SK-N-SH treated with all-trans-retinoic acid at 6 μM for 48 hours (cell line): ENCODE results near the gene SCYL3.

Experiments
- ARNTL ChIP-seq: fragments of 450-650 bp; formaldehyde crosslinking; IDR thresholded peaks from 2 replicates; pipeline ENCODE4 v1.5.0; 2020; ENCODE audit warnings: low read depth, mild to moderate bottlenecking, moderate library complexity, borderline replicate concordance
- CSDC2 ChIP-seq: fragments of 250-450 bp; sonication (Bioruptor Pico); IDR thresholded peaks from 2 replicates; pipeline ENCODE4 v1.5.0; 2020; ENCODE audit warnings: mild to moderate bottlenecking, moderate library complexity
- ESRRG ChIP-seq: fragments of 250-450 bp; sonication (Bioruptor Pico); IDR thresholded peaks from 2 replicates; pipeline ENCODE4 v1.6.1; 2021; ENCODE audit warnings: mild to moderate bottlenecking
- GLIS3 ChIP-seq: fragments of 250-450 bp; sonication (Bioruptor Pico); IDR thresholded peaks from 2 replicates; pipeline ENCODE4 v1.5.0; 2020; ENCODE audit warnings: mild to moderate bottlenecking, moderate library complexity
- ISL1 ChIP-seq: fragments of 250-450 bp; sonication (Bioruptor Pico); IDR thresholded peaks from 2 replicates; pipeline ENCODE4 v2.1.2; 2022; ENCODE audit warnings: mild to moderate bottlenecking, moderate library complexity
- PATZ1 ChIP-seq: fragments of 250-450 bp; sonication (Bioruptor Pico); IDR thresholded peaks from 2 replicates; pipeline ENCODE4 v1.8.0; 2020; ENCODE audit warnings: mild to moderate bottlenecking, moderate library complexity, borderline replicate concordance
- TOX ChIP-seq: fragments of 250-450 bp; sonication (Bioruptor Pico); IDR thresholded peaks from 2 replicates; pipeline ENCODE4 v1.8.0; 2021; ENCODE audit warnings: mild to moderate bottlenecking, moderate library complexity, borderline replicate concordance
- ZFP3 ChIP-seq: fragments of 250-450 bp; sonication (Bioruptor Pico); IDR thresholded peaks from 2 replicates; pipeline ENCODE4 v1.5.0; 2020; ENCODE audit warnings: mild to moderate bottlenecking, moderate library complexity
- ZFP30 ChIP-seq: fragments of 450-650 bp; formaldehyde crosslinking; IDR thresholded peaks from 2 replicates; pipeline ENCODE4 v1.5.0; 2022; ENCODE audit warnings: mild to moderate bottlenecking, moderate library complexity
- ZNF70 ChIP-seq: fragments of 450-650 bp; formaldehyde crosslinking; IDR thresholded peaks from 2 replicates; pipeline ENCODE4 v1.5.0; 2020; ENCODE audit warnings: mild to moderate bottlenecking, moderate library complexity

- TF ChIP-seq PATZ1 (CRISPR knock-in tag) (no peak), ARNTL (no peak), GLIS3 (no peak), ESRRG (no peak), TOX (CRISPR knock-in tag) (no peak), ZNF70 (no peak), ZFP30 (CRISPR knock-in tag) (no peak), ZFP3 (CRISPR knock-in tag) (no peak), CSDC2 (CRISPR knock-in tag) (no peak), ISL1 (CRISPR knock-in tag) (no peak)
These were observed 34.7 kb downstream of the SCYL3 start for GRCh38 chr1:169859001-169859400.
